A549 (cell line): Measurements from ENCODE around the gene SLC38A3. TPM values are rescaled to one million over a fixed set of nuclear protein-coding genes. Genes with fewer than 3 reads are reported as not detected.

Experiments used
- ATAC-seq, 2 experiments: fragments of 200-7000 bp in 1 of 2; fragments of >200 bp in 1 of 2; cut with Nextera tagmentation in 1 of 2; cut with Tn5 transposase in 1 of 2; 3 replicates each; pipeline versions ENCODE4 v1.8.0 to v1.9.1; 2018 to 2020; ENCODE audit warnings: mild to moderate bottlenecking in 1 of 2, moderate library complexity in 1 of 2
- CTCF ChIA-PET: fragments of 300-600 bp; sonication (Branson Sonifier 250); formaldehyde crosslinking; extraction: SDS; loops from one replicate; lab custom pipeline; 2021; ENCODE audit warnings: antibody characterized with exemption, inconsistent platforms; lab: Yijun Ruan, JAX
- POLR2A ChIA-PET: fragments of 350-600 bp; formaldehyde crosslinking; extraction: SDS; loops from one replicate; lab custom pipeline; 2021; ENCODE audit warnings: antibody characterized with exemption, inconsistent platforms; lab: Yijun Ruan, JAX
- DNase-seq, 2 experiments: peaks; one replicate each; pipeline versions ENCODE4 v3.0.0 to v3.0.0-alpha.2; 2011 to 2016; ENCODE audit warnings: low read depth in 1 of 2, low spot score in 1 of 2
- FAIRE-seq: peaks from 2 replicates; lab custom pipeline; 2011; peaks lifted over from hg19 to GRCh38; lab: Jason Lieb, UNC
- H3K27ac ChIP-seq, 2 experiments: fragments of >200 bp; sonication (Bioruptor Twin); formaldehyde crosslinking; 3 replicates each; pipeline ENCODE4 v1.5.1; 2016 to 2017
- H3K4me1 ChIP-seq: fragments of >200 bp; sonication (Bioruptor Twin); formaldehyde crosslinking; 3 replicates; pipeline ENCODE4 v1.6.1; 2016
- H3K4me2 ChIP-seq: fragments of >200 bp; sonication (Bioruptor Twin); formaldehyde crosslinking; 3 replicates; pipeline ENCODE4 v1.6.1; 2016
- H3K4me3 ChIP-seq: fragments of >200 bp; sonication (Bioruptor Twin); formaldehyde crosslinking; 3 replicates; pipeline ENCODE4 v1.5.1; 2016
- H3K9me3 ChIP-seq: fragments of >200 bp; sonication (Bioruptor Twin); formaldehyde crosslinking; 3 replicates; pipeline ENCODE4 v1.6.1; 2016
- BHLHE40 ChIP-seq: IDR thresholded peaks from 2 replicates; pipeline ENCODE4 v1.6.1; 2012; ENCODE audit warnings: low read depth, low read length, inconsistent platforms
- CBX2 ChIP-seq: fragments of 200-600 bp; sonication (generic); IDR thresholded peaks from 2 replicates; pipeline ENCODE4 v1.6.1; 2016; ENCODE audit warnings: low read depth, mild to moderate bottlenecking, borderline replicate concordance
- CEBPB ChIP-seq, 2 experiments: fragments of >200 bp in 1 of 2; sonication (Bioruptor Twin) in 1 of 2; formaldehyde crosslinking in 1 of 2; IDR thresholded peaks; 2 replicates each; pipeline ENCODE4 v1.6.1; 2012 to 2016
- CHD2 ChIP-seq: fragments of 150-350 bp; IDR thresholded peaks from 2 replicates; pipeline ENCODE4 v1.6.1; 2014; ENCODE audit warnings: low read length; ENCODE audit not compliant: partially characterized antibody
- EHF ChIP-seq: fragments of 250-450 bp; sonication (Bioruptor Pico); IDR thresholded peaks from 2 replicates; pipeline ENCODE4 v1.5.0; 2020; ENCODE audit warnings: mild to moderate bottlenecking
- ELK1 ChIP-seq: fragments of 150-350 bp; IDR thresholded peaks from 2 replicates; pipeline ENCODE4 v1.6.1; 2014; ENCODE audit warnings: low read depth, mild to moderate bottlenecking, low read length
- FOSB ChIP-seq: fragments of 250-450 bp; sonication (Bioruptor Pico); IDR thresholded peaks from 2 replicates; pipeline ENCODE4 v1.5.0; 2020; ENCODE audit warnings: mild to moderate bottlenecking, moderate library complexity
- FOSL2 ChIP-seq, 2 experiments: fragments of 450-650 bp in 1 of 2; fragments of >200 bp in 1 of 2; sonication (Bioruptor Twin) in 1 of 2; formaldehyde crosslinking; IDR thresholded peaks; 2 replicates each; pipeline versions ENCODE4 v1.5.0 to v1.6.1; 2016 to 2020; ENCODE audit warnings: mild to moderate bottlenecking in 1 of 2, moderate library complexity in 1 of 2
- FOXS1 ChIP-seq: fragments of 250-450 bp; sonication (Bioruptor Pico); IDR thresholded peaks from 2 replicates; pipeline ENCODE4 v1.5.0; 2020; ENCODE audit warnings: mild to moderate bottlenecking, moderate library complexity
- HDAC2 ChIP-seq: fragments of 200-600 bp; sonication (generic); IDR thresholded peaks from 2 replicates; pipeline ENCODE4 v1.6.1; 2016
- HES2 ChIP-seq: fragments of >200 bp; sonication (Bioruptor Twin); formaldehyde crosslinking; IDR thresholded peaks from 2 replicates; pipeline ENCODE4 v1.6.1; 2016
- HMGXB4 ChIP-seq: fragments of 250-450 bp; sonication (Bioruptor Pico); IDR thresholded peaks from 2 replicates; pipeline ENCODE4 v1.5.0; 2021; ENCODE audit warnings: mild to moderate bottlenecking, moderate library complexity, borderline replicate concordance
- JUN ChIP-seq, 2 experiments: fragments of >200 bp; sonication (Bioruptor Twin); formaldehyde crosslinking; IDR thresholded peaks; 2 replicates in 1 of 2; 3 replicates in 1 of 2; pipeline ENCODE4 v1.6.1; 2016 to 2017
- KDM1A ChIP-seq: fragments of 200-600 bp; sonication (generic); IDR thresholded peaks from 2 replicates; pipeline ENCODE4 v1.6.1; 2016; ENCODE audit warnings: low read depth, mild to moderate bottlenecking
- KDM5A ChIP-seq: fragments of 200-600 bp; sonication (generic); IDR thresholded peaks from 2 replicates; pipeline ENCODE4 v1.6.1; 2016; ENCODE audit warnings: antibody characterized with exemption, mild to moderate bottlenecking
- MAFK ChIP-seq: fragments of 450-650 bp; IDR thresholded peaks from 2 replicates; pipeline ENCODE4 v1.6.1; 2014; ENCODE audit not compliant: partially characterized antibody
- MAZ ChIP-seq: fragments of 150-350 bp; IDR thresholded peaks from 2 replicates; pipeline ENCODE4 v1.6.1; 2014; ENCODE audit warnings: antibody characterized with exemption, low read depth, low read length, borderline replicate concordance
- MYC ChIP-seq: IDR thresholded peaks from 2 replicates; pipeline ENCODE4 v1.6.1; 2012; ENCODE audit warnings: mild to moderate bottlenecking, inconsistent platforms, low read length, improper control_type of control experiment, borderline replicate concordance
- NFE2L2 ChIP-seq: fragments of 150-350 bp; conservative IDR thresholded peaks from 2 replicates; pipeline ENCODE4 v1.6.1; 2014; ENCODE audit warnings: low read length
- NPAS2 ChIP-seq: fragments of 250-450 bp; sonication (Bioruptor Pico); IDR thresholded peaks from 2 replicates; pipeline ENCODE4 v1.8.0; 2022; ENCODE audit warnings: mild to moderate bottlenecking, moderate library complexity, borderline replicate concordance
- NR3C1 ChIP-seq: fragments of >200 bp; sonication (Bioruptor Twin); formaldehyde crosslinking; IDR thresholded peaks from 3 replicates; pipeline ENCODE4 v1.6.1; 2017
- PHF8 ChIP-seq: fragments of 200-600 bp; sonication (generic); IDR thresholded peaks from 2 replicates; pipeline ENCODE4 v1.6.1; 2016; ENCODE audit warnings: low read depth, mild to moderate bottlenecking, antibody characterized with exemption, moderate library complexity, borderline replicate concordance
- POLR2A ChIP-seq: IDR thresholded peaks from 2 replicates; pipeline ENCODE4 v1.6.1; 2012; ENCODE audit warnings: mild to moderate bottlenecking, low read length
- RAD21 ChIP-seq, 2 experiments: fragments of >200 bp in 1 of 2; sonication (Bioruptor Twin) in 1 of 2; formaldehyde crosslinking in 1 of 2; IDR thresholded peaks in 1 of 2; conservative IDR thresholded peaks in 1 of 2; 2 replicates in 1 of 2; 3 replicates in 1 of 2; pipeline ENCODE4 v1.6.1; 2012 to 2018; ENCODE audit warnings: inconsistent platforms in 1 of 2
- RARB ChIP-seq: fragments of 250-450 bp; sonication (Bioruptor Pico); IDR thresholded peaks from 2 replicates; pipeline ENCODE4 v1.8.0; 2021; ENCODE audit warnings: mild to moderate bottlenecking, moderate library complexity
- RCOR1 ChIP-seq: fragments of 150-350 bp; IDR thresholded peaks from 2 replicates; pipeline ENCODE4 v1.6.1; 2014; ENCODE audit warnings: antibody characterized with exemption, low read length, low read depth
- SMC3 ChIP-seq: fragments of >200 bp; sonication (Bioruptor Twin); formaldehyde crosslinking; IDR thresholded peaks from 3 replicates; pipeline ENCODE4 v1.6.1; 2018; ENCODE audit warnings: inconsistent platforms
- TP53 ChIP-seq: fragments of 250-450 bp; sonication (Bioruptor Pico); IDR thresholded peaks from 2 replicates; pipeline ENCODE4 v1.5.0; 2021; ENCODE audit warnings: mild to moderate bottlenecking, moderate library complexity
- ZFP36 ChIP-seq: fragments of 450-650 bp; IDR thresholded peaks from 2 replicates; pipeline ENCODE4 v1.6.1; 2014; ENCODE audit warnings: borderline replicate concordance; ENCODE audit not compliant: partially characterized antibody
- ZNF302 ChIP-seq: fragments of 250-450 bp; sonication (Bioruptor Pico); IDR thresholded peaks from 2 replicates; pipeline ENCODE4 v1.9.0; 2021; ENCODE audit warnings: inconsistent platforms, mild to moderate bottlenecking, moderate library complexity
- ZSCAN20 ChIP-seq: fragments of 250-450 bp; sonication (Bioruptor Pico); IDR thresholded peaks from 2 replicates; pipeline ENCODE4 v1.8.0; 2022; ENCODE audit warnings: mild to moderate bottlenecking, moderate library complexity
- WGBS: methylation state at CpG from one replicate; pipeline ENCODE4 v1.1.6; 2017; ENCODE audit errors: missing lambda C conversion rate; 5-methylcytosine and 5-hydroxymethylcytosine counted together
- polyA plus RNA-seq, 4 experiments: library from polyadenylated mRNA; depleted of rRNA in 3 of 4; stranded (reverse); fragments of >200 nt; fragmentation: RNase III in 1 of 4; extraction: RNeasy Plus Mini Kit Qiagen cat#74134 plus additional on column Dnase treatment in 1 of 4; gene quantifications; 2 replicates in 3 of 4; 3 replicates in 1 of 4; pipeline ENCODE4 v1.2.3, GENCODE V29; 2011 to 2017
- TF ChIP-seq, protein P1 (sequence below): fragments of >200 bp; sonication (Bioruptor Twin); formaldehyde crosslinking; IDR thresholded peaks from 3 replicates; pipeline ENCODE4 v1.5.1; 2016
- TF ChIP-seq, protein P2 (sequence below): fragments of 250-450 bp; sonication (Bioruptor Pico); IDR thresholded peaks from 2 replicates; pipeline ENCODE4 v1.5.0; 2020; ENCODE audit warnings: low read depth, mild to moderate bottlenecking, moderate library complexity

SLC38A3 gene
- polyA plus RNA-seq, 2 of the 4 experiments (the other 2 are of a cell fraction) = 0.05 TPM; not detected in 1

DNA sequence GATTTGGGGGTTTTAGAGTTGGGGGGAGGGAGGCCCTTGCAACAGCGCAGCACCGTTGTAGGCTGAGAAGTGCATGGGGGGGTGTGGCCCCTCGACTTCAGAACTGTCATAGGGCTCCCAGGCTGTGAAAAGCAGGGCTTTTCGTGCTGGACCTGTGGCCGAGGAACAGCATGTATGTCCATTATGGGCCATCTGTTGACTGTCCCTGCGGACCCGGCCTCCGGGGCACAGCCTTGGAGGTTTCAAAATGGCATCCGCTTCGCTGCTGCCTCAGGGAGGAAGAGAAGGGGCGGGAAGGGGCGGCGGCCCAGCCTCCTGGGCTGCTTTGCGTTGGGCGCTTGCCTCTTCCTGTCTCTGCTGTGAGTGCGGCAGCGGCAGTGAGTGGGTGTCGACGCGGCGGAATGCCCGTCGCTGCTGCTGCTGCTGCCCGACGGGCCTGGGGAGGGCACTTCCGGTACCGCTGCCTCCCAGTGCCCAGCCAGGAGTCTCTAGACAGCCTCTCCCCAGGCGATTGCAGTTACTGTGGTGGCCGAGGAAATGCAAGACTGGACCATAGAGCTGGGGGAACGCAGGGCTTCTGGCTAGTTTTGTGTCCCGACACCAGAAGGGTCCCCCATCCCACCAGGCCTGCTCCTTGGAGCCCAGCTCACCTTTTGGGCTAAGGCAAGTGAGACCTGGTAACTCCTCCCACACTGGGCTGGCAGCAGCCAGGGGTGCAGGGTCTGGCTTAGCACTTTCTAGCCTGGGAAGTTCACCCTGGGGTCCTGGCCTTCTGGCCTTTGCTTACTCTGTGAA, 32.9 kb downstream of the SLC38A3 start:
- CTCF ChIA-PET = interaction anchor here (0.6 to 16.1 kb wide), 5 partner anchors 11 to 187 kb away, joined by 3 to 219 read pairs (median 12); no protein-coding TSS in a partner anchor
- H3K4me1 ChIP-seq = peaks cover 30% of the 10 kb centered on the region

GRCh38 chr3:50238549-50239026, 33.5 kb downstream of the SLC38A3 start:
- H3K4me1 ChIP-seq = peaks cover 30% of the 10 kb centered on the region
- ChIA-PET CTCF (interaction anchor here (7.8 to 16.1 kb wide), 2 partner anchors 11 to 13 kb away, joined by 55 to 219 read pairs; no protein-coding TSS in a partner anchor), POLR2A (no interaction called here)
- no peak overlapping the region for H3K4me3 ChIP-seq
- FAIRE-seq (no peak), ATAC-seq (no peak), DNase-seq (peak in 1 of 2 experiments; percentile 41)
- H3K4me2 ChIP-seq = peak overlapping the region; percentile 99
- no peaks in the 10 kb centered on the region for H3K9me3 ChIP-seq
- no peak for TF ChIP-seq CHD2
- TF ChIP-seq ZFP36 = no peak
- TF ChIP-seq, protein P1, sequence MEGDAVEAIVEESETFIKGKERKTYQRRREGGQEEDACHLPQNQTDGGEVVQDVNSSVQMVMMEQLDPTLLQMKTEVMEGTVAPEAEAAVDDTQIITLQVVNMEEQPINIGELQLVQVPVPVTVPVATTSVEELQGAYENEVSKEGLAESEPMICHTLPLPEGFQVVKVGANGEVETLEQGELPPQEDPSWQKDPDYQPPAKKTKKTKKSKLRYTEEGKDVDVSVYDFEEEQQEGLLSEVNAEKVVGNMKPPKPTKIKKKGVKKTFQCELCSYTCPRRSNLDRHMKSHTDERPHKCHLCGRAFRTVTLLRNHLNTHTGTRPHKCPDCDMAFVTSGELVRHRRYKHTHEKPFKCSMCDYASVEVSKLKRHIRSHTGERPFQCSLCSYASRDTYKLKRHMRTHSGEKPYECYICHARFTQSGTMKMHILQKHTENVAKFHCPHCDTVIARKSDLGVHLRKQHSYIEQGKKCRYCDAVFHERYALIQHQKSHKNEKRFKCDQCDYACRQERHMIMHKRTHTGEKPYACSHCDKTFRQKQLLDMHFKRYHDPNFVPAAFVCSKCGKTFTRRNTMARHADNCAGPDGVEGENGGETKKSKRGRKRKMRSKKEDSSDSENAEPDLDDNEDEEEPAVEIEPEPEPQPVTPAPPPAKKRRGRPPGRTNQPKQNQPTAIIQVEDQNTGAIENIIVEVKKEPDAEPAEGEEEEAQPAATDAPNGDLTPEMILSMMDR = no peak
- no peak for TF ChIP-seq CEBPB (IDR thresholded peaks at IDR 0.05)
- TF ChIP-seq FOXS1 (CRISPR knock-in tag) = no peak
- TF ChIP-seq, protein P2, sequence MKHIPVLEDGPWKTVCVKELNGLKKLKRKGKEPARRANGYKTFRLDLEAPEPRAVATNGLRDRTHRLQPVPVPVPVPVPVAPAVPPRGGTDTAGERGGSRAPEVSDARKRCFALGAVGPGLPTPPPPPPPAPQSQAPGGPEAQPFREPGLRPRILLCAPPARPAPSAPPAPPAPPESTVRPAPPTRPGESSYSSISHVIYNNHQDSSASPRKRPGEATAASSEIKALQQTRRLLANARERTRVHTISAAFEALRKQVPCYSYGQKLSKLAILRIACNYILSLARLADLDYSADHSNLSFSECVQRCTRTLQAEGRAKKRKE = no peak
- no peak for TF ChIP-seq CBX2
- no peak for TF ChIP-seq ELK1
- TF ChIP-seq KDM5A = no peak
- no peak for TF ChIP-seq FOSL2 (IDR thresholded peaks at IDR 0.05)
- no peak for TF ChIP-seq FOSL2 (CRISPR knock-in tag; IDR thresholded peaks at IDR 0.05)
- no peak for TF ChIP-seq HMGXB4 (CRISPR knock-in tag)
- no peak for TF ChIP-seq KDM1A
- TF ChIP-seq NPAS2 (CRISPR knock-in tag) = no peak
- TF ChIP-seq BHLHE40 = no peak
- TF ChIP-seq HES2 = no peak
- TF ChIP-seq SMC3 = no peak
- no peak for TF ChIP-seq NFE2L2
- no peak for TF ChIP-seq EHF (CRISPR knock-in tag)
- TF ChIP-seq RCOR1 = no peak
- WGBS = 24% methylated on average over 4 of the region's 7 CpGs
- peak overlapping the region in 1 of 2 experiments; percentile 52; a peak in 3 of 6 replicates for H3K27ac ChIP-seq

More for the DNA sequence above, 32.9 kb downstream of the SLC38A3 start:
- no peak for ATAC-seq
- Histone ChIP-seq H3K4me2 (peak overlapping the region; percentile 99), H3K4me3 (no peak overlapping the region), H3K9me3 (no peaks in the 10 kb centered on the region), H3K27ac (peak overlapping the region in 1 of 2 experiments; percentile 52; a peak in 3 of 6 replicates)
- TF ChIP-seq HDAC2 = no peak
- TF ChIP-seq ELK1 = no peak
- no peak for TF ChIP-seq RARB (CRISPR knock-in tag)
- TF ChIP-seq NR3C1 = no peak
- TF ChIP-seq RAD21 (conservative IDR thresholded peaks at IDR 0.05 in 1 of 2, IDR thresholded peaks at IDR 0.05 in 1 of 2) = no peak
- no peak for TF ChIP-seq ZSCAN20
- TF ChIP-seq MAZ = no peak
- TF ChIP-seq FOSL2 (IDR thresholded peaks at IDR 0.05) = no peak
- TF ChIP-seq FOSL2 (CRISPR knock-in tag; IDR thresholded peaks at IDR 0.05) = no peak
- TF ChIP-seq MYC = no peak
- TF ChIP-seq JUN (IDR thresholded peaks at IDR 0.05) = no peak
- no peak for TF ChIP-seq TP53 (CRISPR knock-in tag)
- no peak for TF ChIP-seq MAFK
- no peak for TF ChIP-seq POLR2A
- TF ChIP-seq CEBPB (IDR thresholded peaks at IDR 0.05) = no peak
- no peak for TF ChIP-seq ZFP36
- no peak for TF ChIP-seq PHF8
- no peak for TF ChIP-seq ZNF302
- no peak for TF ChIP-seq FOSB
- POLR2A ChIA-PET = no interaction called here
- no peak for FAIRE-seq
- WGBS = 96% methylated on average over 30 of the region's 31 CpGs
- DNase-seq = no peak
